H1 (cell line): ENCODE data around the gene HAO1. TPM values are rescaled to one million over a fixed set of nuclear protein-coding genes. Genes with fewer than 3 reads are reported as not detected.

Experiments used
- CTCF ChIA-PET: fragments of 300-600 bp; sonication (Branson Sonifier 250); formaldehyde crosslinking; loops from one replicate; lab custom pipeline; 2021; ENCODE audit not compliant: partially characterized antibody; lab: Charles Lee
- POLR2A ChIA-PET: fragments of 300-600 bp; sonication (Branson Sonifier 250); formaldehyde crosslinking; loops from one replicate; lab custom pipeline; 2021; ENCODE audit warnings: inconsistent platforms; ENCODE audit not compliant: partially characterized antibody; lab: Charles Lee
- DNase-seq, 2 experiments: peaks; one replicate each; pipeline versions ENCODE4 v3.0.0 to v3.0.0-alpha.2; 2010 to 2022; ENCODE audit warnings: low spot score in 2 of 2, low read depth in 1 of 2, mixed read lengths in 1 of 2
- FAIRE-seq: peaks from 2 replicates; lab custom pipeline; 2011; peaks lifted over from hg19 to GRCh38; lab: Jason Lieb, UNC
- H2AFZ ChIP-seq: 2 replicates; pipeline ENCODE4 v1.8.1; 2012; ENCODE audit warnings: low read length, inconsistent platforms
- H2AK5ac ChIP-seq: 2 replicates; pipeline ENCODE4 v1.6.1; 2013; ENCODE audit warnings: low read depth, low read length
- H2BK120ac ChIP-seq: replicated peaks from 2 replicates; pipeline ENCODE3; 2013; ENCODE audit warnings: low read depth, low read length, inconsistent platforms
- H2BK12ac ChIP-seq: 2 replicates; pipeline ENCODE4 v1.6.1; 2013; ENCODE audit warnings: low read depth, low read length
- H2BK15ac ChIP-seq: 2 replicates; pipeline ENCODE4 v1.6.1; 2013; ENCODE audit warnings: low read length
- H2BK20ac ChIP-seq: 2 replicates; pipeline ENCODE4 v1.6.1; 2013; ENCODE audit warnings: low read length
- H2BK5ac ChIP-seq: 2 replicates; pipeline ENCODE4 v1.6.1; 2013; ENCODE audit warnings: low read depth, low read length
- H3K14ac ChIP-seq: 2 replicates; pipeline ENCODE4 v1.6.1; 2013; ENCODE audit warnings: inconsistent platforms; ENCODE audit not compliant: insufficient read length
- H3K18ac ChIP-seq: 2 replicates; pipeline ENCODE4 v1.6.1; 2013; ENCODE audit warnings: low read length; ENCODE audit errors: extremely low read depth
- H3K23ac ChIP-seq: 2 replicates; pipeline ENCODE4 v1.6.1; 2013; ENCODE audit warnings: inconsistent platforms; ENCODE audit not compliant: insufficient read length
- H3K23me2 ChIP-seq: 2 replicates; pipeline ENCODE4 v1.6.1; 2013; ENCODE audit warnings: low read depth, low read length
- H3K27ac ChIP-seq: 2 replicates; pipeline ENCODE4 v1.6.1; 2011; ENCODE audit warnings: low read depth, low read length, inconsistent platforms
- H3K27me3 ChIP-seq, 4 experiments: replicated peaks in 1 of 4; 1 replicate in 1 of 4; 2 replicates in 3 of 4; pipeline versions ENCODE4 v1.6.1 to v1.8.1; 2011 to 2013; ENCODE audit warnings: low read length in 3 of 4, mild to moderate bottlenecking in 3 of 4, inconsistent platforms in 2 of 4, mixed read lengths in 2 of 4, moderate library complexity in 1 of 4; ENCODE audit not compliant: control insufficient read depth in 3 of 4, insufficient read depth in 3 of 4; ENCODE audit errors: extremely low read depth in 1 of 4
- H3K36me3 ChIP-seq, 4 experiments: 2 replicates each; pipeline versions ENCODE4 v1.6.1 to v1.8.1; 2011 to 2013; ENCODE audit warnings: mild to moderate bottlenecking in 4 of 4, low read length in 3 of 4, moderate library complexity in 2 of 4, control low read depth in 1 of 4, inconsistent platforms in 1 of 4; ENCODE audit not compliant: insufficient read depth in 4 of 4, control insufficient read depth in 2 of 4
- H3K4ac ChIP-seq: replicated peaks from 2 replicates; pipeline ENCODE3; 2013; ENCODE audit warnings: low read length, low read depth, mixed read lengths, inconsistent platforms; ENCODE audit not compliant: insufficient read length
- H3K4me1 ChIP-seq, 4 experiments: replicated peaks in 1 of 4; 1 replicate in 1 of 4; 2 replicates in 3 of 4; pipeline versions ENCODE4 v1.6.1 to v1.8.1; 2011 to 2013; ENCODE audit warnings: low read length in 3 of 4, inconsistent platforms in 2 of 4, mixed read lengths in 1 of 4; ENCODE audit not compliant: insufficient read depth in 4 of 4, control insufficient read depth in 3 of 4
- H3K4me2 ChIP-seq, 2 experiments: 2 replicates each; pipeline versions ENCODE4 v1.6.1 to v1.8.1; 2011 to 2013; ENCODE audit warnings: low read depth in 2 of 2, low read length in 2 of 2, control low read depth in 1 of 2, inconsistent platforms in 1 of 2, mild to moderate bottlenecking in 1 of 2; ENCODE audit not compliant: insufficient read depth in 1 of 2
- H3K4me3 ChIP-seq, 4 experiments: fragments of 200-600, 300-600 bp in 1 of 4; sonication (generic), shearing (Covaris generic), sonication (Bioruptor Twin) in 1 of 4; 2 replicates each; pipeline versions ENCODE4 v1.5.1 to v1.8.1; 2011 to 2016; ENCODE audit warnings: low read length in 4 of 4, low read depth in 3 of 4, control low read depth in 2 of 4, inconsistent platforms in 2 of 4, mild to moderate bottlenecking in 2 of 4, mixed read lengths in 1 of 4, moderate library complexity in 1 of 4; ENCODE audit not compliant: insufficient read depth in 2 of 4; ENCODE audit errors: extremely low read depth in 1 of 4
- H3K56ac ChIP-seq: replicated peaks from 2 replicates; pipeline ENCODE3; 2013; ENCODE audit warnings: low read depth, mild to moderate bottlenecking, mixed read lengths, low read length, inconsistent platforms; ENCODE audit not compliant: insufficient read length
- H3K79me1 ChIP-seq: 2 replicates; pipeline ENCODE4 v1.6.1; 2013; ENCODE audit warnings: low read depth, low read length, control low read depth
- H3K79me2 ChIP-seq, 2 experiments: 2 replicates each; pipeline versions ENCODE4 v1.6.1 to v1.8.1; 2012 to 2013; ENCODE audit warnings: low read length in 2 of 2, mild to moderate bottlenecking in 2 of 2, inconsistent platforms in 1 of 2; ENCODE audit not compliant: insufficient read depth in 2 of 2, control insufficient read depth in 1 of 2
- H3K9ac ChIP-seq, 4 experiments: replicated peaks in 1 of 4; 1 replicate in 1 of 4; 2 replicates in 3 of 4; pipeline versions ENCODE4 v1.6.1 to v1.8.1; 2011 to 2013; ENCODE audit warnings: low read depth in 3 of 4, low read length in 3 of 4, control low read depth in 2 of 4, mild to moderate bottlenecking in 2 of 4, moderate library complexity in 2 of 4, inconsistent platforms in 1 of 4; ENCODE audit errors: extremely low read depth in 1 of 4
- H3K9me3 ChIP-seq, 2 experiments: 2 replicates each; pipeline versions ENCODE4 v1.6.1 to v1.8.1; 2012 to 2013; ENCODE audit warnings: mild to moderate bottlenecking in 2 of 2, moderate library complexity in 2 of 2, control low read depth in 1 of 2, inconsistent platforms in 1 of 2, low read depth in 1 of 2, low read length in 1 of 2, mixed read lengths in 1 of 2; ENCODE audit not compliant: insufficient read depth in 2 of 2
- H4K20me1 ChIP-seq, 2 experiments: replicated peaks in 1 of 2; 2 replicates each; pipeline versions ENCODE3 to v1.8.1; 2011 to 2013; ENCODE audit warnings: inconsistent platforms in 2 of 2, low read length in 2 of 2, mild to moderate bottlenecking in 1 of 2; ENCODE audit not compliant: insufficient read depth in 2 of 2, control insufficient read depth in 1 of 2
- H4K5ac ChIP-seq: 2 replicates; pipeline ENCODE4 v1.6.1; 2013; ENCODE audit warnings: low read length, low read depth, mixed read lengths, inconsistent platforms; ENCODE audit not compliant: insufficient read length
- H4K8ac ChIP-seq: 2 replicates; pipeline ENCODE4 v1.8.0; 2013; ENCODE audit warnings: mild to moderate bottlenecking, moderate library complexity, low read length, inconsistent platforms; ENCODE audit not compliant: insufficient read depth; ENCODE audit errors: extremely low read depth
- H4K91ac ChIP-seq: replicated peaks from 2 replicates; pipeline ENCODE3; 2013; ENCODE audit warnings: low read length, mixed read lengths, inconsistent platforms; ENCODE audit not compliant: insufficient read length
- BACH1 ChIP-seq: IDR thresholded peaks from 2 replicates; pipeline ENCODE4 v1.6.1; 2012; ENCODE audit warnings: low read length, improper control_type of control experiment
- CEBPB ChIP-seq: IDR thresholded peaks from 2 replicates; pipeline ENCODE4 v1.6.1; 2012; ENCODE audit warnings: low read depth, low read length
- CREB1 ChIP-seq: IDR thresholded peaks from 2 replicates; pipeline ENCODE4 v1.6.1; 2012; ENCODE audit warnings: inconsistent platforms
- CTBP2 ChIP-seq: IDR thresholded peaks from 2 replicates; pipeline ENCODE4 v1.7.0; 2011; ENCODE audit warnings: borderline replicate concordance, mild to moderate bottlenecking, moderate library complexity, mixed read lengths, low read length; ENCODE audit not compliant: insufficient read depth, insufficient read length
- JUND ChIP-seq: IDR thresholded peaks from 2 replicates; pipeline ENCODE4 v1.6.1; 2011; ENCODE audit warnings: mild to moderate bottlenecking, improper control_type of control experiment, low read length
- RNF2 ChIP-seq: fragments of 200-900, 300-1000 bp; sonication (generic); IDR thresholded peaks from 2 replicates; pipeline ENCODE4 v1.7.1; 2016; ENCODE audit warnings: borderline replicate concordance, low read depth, mild to moderate bottlenecking, antibody characterized with exemption, low read length; ENCODE audit not compliant: poor library complexity, severe bottlenecking; ENCODE audit errors: missing control alignments
- SIN3A ChIP-seq, 2 experiments: IDR thresholded peaks in 1 of 2; conservative IDR thresholded peaks in 1 of 2; 2 replicates each; pipeline ENCODE4 v1.6.1; 2011 to 2012; ENCODE audit warnings: low read length in 2 of 2, improper control_type of control experiment in 1 of 2, low read depth in 1 of 2, mild to moderate bottlenecking in 1 of 2
- WGBS, 2 experiments: shearing (Covaris generic) in 1 of 2; methylation state at CpG; one replicate each; pipeline versions ENCODE4 v1.1.6 to v1.1.7; 2013 to 2015; ENCODE audit warnings: low lambda C conversion rate in 2 of 2, mixed read lengths in 2 of 2, inconsistent platforms in 1 of 2, low coverage in 1 of 2, missing lambda C conversion rate in 1 of 2; ENCODE audit not compliant: insufficient replicate concordance in 2 of 2, insufficient coverage in 1 of 2, insufficient read length in 1 of 2; ENCODE audit errors: extremely low coverage in 1 of 2, missing lambda C conversion rate in 1 of 2; 5-methylcytosine and 5-hydroxymethylcytosine counted together
- polyA plus RNA-seq, 7 experiments: library from polyadenylated mRNA; depleted of rRNA in 3 of 7; stranded (reverse) in 5 of 7; unstranded in 2 of 7; fragments of >200 nt in 5 of 7; fragments of 200-250 nt in 2 of 7; gene quantifications; 1 replicate in 5 of 7; 2 replicates in 1 of 7; 4 replicates in 1 of 7; pipeline versions ENCODE4 v1.2.1 to v1.2.3, GENCODE V29; 2011 to 2013; ENCODE audit warnings: missing spikeins in 2 of 7, mixed read lengths in 2 of 7
- total RNA-seq: library from RNA; stranded (reverse); fragmentation: NEBNext Ultra II Directional; extraction: Animal tissue kit (Norgen Biotek cat#: 25700); gene quantifications from 2 replicates; pipeline ENCODE4 v1.2.1, GENCODE V29; 2021

The HAO1 gene
- total and polyA plus RNA-seq, 2 of the 8 experiments (the other 6 are each of a cell fraction or from before 2014, with no cell fraction given), result not detected

DNA sequence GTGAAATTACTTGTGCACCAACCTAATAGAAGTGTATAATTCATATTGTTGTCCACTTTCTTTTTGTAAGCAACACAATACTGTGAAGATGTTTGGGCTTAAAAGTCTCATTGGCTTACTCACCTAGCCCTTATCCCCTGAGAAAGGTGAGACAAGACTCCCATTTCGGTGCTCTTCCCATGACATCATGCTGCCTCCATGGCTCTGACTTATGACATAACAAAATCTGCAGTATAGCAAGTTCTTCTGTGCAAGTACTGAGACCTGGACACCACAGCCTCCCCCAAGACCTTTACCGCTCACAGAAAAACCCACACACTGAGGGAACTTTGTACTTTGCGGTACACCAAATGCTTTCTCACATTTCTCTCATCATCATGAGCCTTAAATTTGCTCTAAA, 50.5 kb downstream of the HAO1 start:
- Histone ChIP-seq H3K18ac (no peak overlapping the region), H3K14ac (no peak overlapping the region), H2BK5ac (no peak overlapping the region), H2BK120ac (no peak overlapping the region), H3K9me3 (no peaks in the 10 kb centered on the region), H3K27me3 (no peaks in the 10 kb centered on the region), H3K23me2 (no peaks in the 10 kb centered on the region), H2BK15ac (no peak overlapping the region), H4K8ac (no peak overlapping the region), H3K56ac (no peak overlapping the region), H3K4me3 (no peak overlapping the region), H3K4me1 (no peaks in the 10 kb centered on the region), H2AFZ (no peak overlapping the region), H4K91ac (no peak overlapping the region), H3K27ac (no peak overlapping the region), H3K4ac (no peak overlapping the region), H2BK12ac (no peak overlapping the region), H3K23ac (no peak overlapping the region), H4K5ac (no peak overlapping the region), H3K4me2 (no peak overlapping the region), H3K79me2 (no peaks in the 10 kb centered on the region), H3K9ac (no peak overlapping the region), H4K20me1 (no peaks in the 10 kb centered on the region), H2AK5ac (no peak overlapping the region), H2BK20ac (no peak overlapping the region), H3K36me3 (no peaks in the 10 kb centered on the region), H3K79me1 (no peaks in the 10 kb centered on the region)
- POLR2A ChIA-PET, result no interaction called here
- CTCF ChIA-PET, result interaction anchor here (0.7 kb wide), 1 partner anchor 10 kb away, joined by 3 read pairs; no protein-coding TSS in a partner anchor
- DNase-seq (no peak), FAIRE-seq (no peak)
- WGBS, 2 experiments, result 78% methylated on average over 3 of the region's 3 CpGs; no CpG with 5 or more reads in 1 of the 2 experiments
- no peak for TF ChIP-seq JUND
- no peak for TF ChIP-seq CTBP2
- no peak for TF ChIP-seq CEBPB
- TF ChIP-seq BACH1, result no peak
- no peak for TF ChIP-seq CREB1
- TF ChIP-seq SIN3A (conservative IDR thresholded peaks at IDR 0.05 in 1 of 2, IDR thresholded peaks at IDR 0.05 in 1 of 2; ENCODE audit: low read depth in 1 of 2, low read length in 2 of 2), result no peak
- no peak for TF ChIP-seq RNF2
